CD4-positive, alpha-beta T cell (primary cell): Measurements from ENCODE around the gene KCND2. TPM values are rescaled to one million over a fixed set of nuclear protein-coding genes. Genes with fewer than 3 reads are reported as not detected.

Experiments
- ATAC-seq: fragments of 200-7000 bp; cut with Tn5 transposase; one replicate; pipeline ENCODE4 v1.10.0; 2022; ENCODE audit warnings: mild to moderate bottlenecking; ENCODE audit not compliant: poor library complexity
- CTCF ChIA-PET: fragments of 350-600 bp; sonication (Branson Sonifier 250); formaldehyde crosslinking; loops from one replicate; lab custom pipeline; 2021; ENCODE audit warnings: antibody characterized with exemption, inconsistent platforms; lab: Charles Lee
- POLR2A ChIA-PET: fragments of 350-600 bp; sonication (Branson Sonifier 250); formaldehyde crosslinking; loops from one replicate; lab custom pipeline; 2021; ENCODE audit warnings: antibody characterized with exemption, inconsistent platforms; lab: Charles Lee
- DNase-seq, 14 experiments: peaks; one replicate each; pipeline ENCODE4 v3.0.0-alpha.2; 2013 to 2020; ENCODE audit warnings: mixed read lengths in 2 of 14
- H3K27ac ChIP-seq, 2 donors: one replicate each; pipeline versions ENCODE4 v1.5.1 to v1.7.0; 2013; ENCODE audit warnings: low read length in 2 of 2, low read depth in 1 of 2, mild to moderate bottlenecking in 1 of 2
- H3K27me3 ChIP-seq, 2 experiments: 1 replicate in 1 of 2; 2 replicates in 1 of 2; pipeline versions ENCODE4 v1.6.1 to v1.7.0; 2013; ENCODE audit warnings: low read length in 2 of 2, control low read depth in 1 of 2, mild to moderate bottlenecking in 1 of 2, moderate library complexity in 1 of 2; ENCODE audit not compliant: insufficient read depth in 2 of 2, control insufficient read depth in 1 of 2
- H3K36me3 ChIP-seq: one replicate; pipeline ENCODE4 v1.6.1; 2013; ENCODE audit warnings: low read length, control low read depth; ENCODE audit not compliant: insufficient read depth
- H3K4me1 ChIP-seq: one replicate; pipeline ENCODE4 v1.6.1; 2013; ENCODE audit warnings: low read length, control low read depth; ENCODE audit not compliant: insufficient read depth
- H3K4me3 ChIP-seq: one replicate; pipeline ENCODE4 v1.5.1; 2013; ENCODE audit warnings: mild to moderate bottlenecking, low read length, moderate library complexity
- H3K9me3 ChIP-seq, 2 experiments: 1 replicate in 1 of 2; 2 replicates in 1 of 2; pipeline versions ENCODE4 v1.6.1 to v1.7.0; 2013; ENCODE audit warnings: low read length in 2 of 2, mild to moderate bottlenecking in 2 of 2, control low read depth in 1 of 2, moderate library complexity in 1 of 2; ENCODE audit not compliant: control insufficient read depth in 1 of 2, insufficient read depth in 1 of 2
- H3K27ac Mint-ChIP-seq: one replicate; pipeline ENCODE4 v1.8.0; 2020; ENCODE audit warnings: mixed read lengths
- H3K27me3 Mint-ChIP-seq: one replicate; pipeline ENCODE4 v1.8.0; 2021; ENCODE audit warnings: mixed read lengths
- H3K36me3 Mint-ChIP-seq: one replicate; pipeline ENCODE4 v1.8.0; 2021; ENCODE audit warnings: low read depth, mixed read lengths
- H3K4me1 Mint-ChIP-seq: one replicate; pipeline ENCODE4 v1.8.0; 2021; ENCODE audit warnings: low read depth, mixed read lengths
- H3K4me3 Mint-ChIP-seq: one replicate; pipeline ENCODE4 v1.8.0; 2020; ENCODE audit warnings: mild to moderate bottlenecking, mixed read lengths
- H3K9me3 Mint-ChIP-seq: one replicate; pipeline ENCODE4 v1.8.0; 2020; ENCODE audit warnings: mixed read lengths
- intact Hi-C, 2 experiments: fragments of 100-400 bp; cut with DNase I in 1 of 2; cut with micrococcal nuclease in 1 of 2; formaldehyde crosslinking; loops; one replicate each; pipeline versions ENCODE4 v1.15.1 to v1.9.0; 2023 to 2025; cut with DNase I, micrococcal nuclease
- total RNA-seq, 174 experiments: library from RNA in 2 of 174; stranded (reverse) in 2 of 174; gene quantifications; one replicate each; pipeline ENCODE4 v1.2.3 and lab custom pipeline; 2021 to 2026
- TF ChIP-seq, protein P1 (sequence below): fragments of 200-600 bp; IDR thresholded peaks from one replicate; pipeline ENCODE4 v1.8.0; 2022; ENCODE audit warnings: antibody characterized with exemption, mild to moderate bottlenecking

KCND2 gene
- total RNA-seq, 2 experiments from 2014 or later, result not detected

GRCh38 chr7:120480472-120480871 is 207.5 kb downstream of the KCND2 start:
- H3K36me3 ChIP-seq, result no peaks in the 10 kb centered on the region
- H3K4me1 Mint-ChIP-seq, result no peaks in the 10 kb centered on the region
- no peak overlapping the region for H3K27ac Mint-ChIP-seq
- TF ChIP-seq, protein P1, sequence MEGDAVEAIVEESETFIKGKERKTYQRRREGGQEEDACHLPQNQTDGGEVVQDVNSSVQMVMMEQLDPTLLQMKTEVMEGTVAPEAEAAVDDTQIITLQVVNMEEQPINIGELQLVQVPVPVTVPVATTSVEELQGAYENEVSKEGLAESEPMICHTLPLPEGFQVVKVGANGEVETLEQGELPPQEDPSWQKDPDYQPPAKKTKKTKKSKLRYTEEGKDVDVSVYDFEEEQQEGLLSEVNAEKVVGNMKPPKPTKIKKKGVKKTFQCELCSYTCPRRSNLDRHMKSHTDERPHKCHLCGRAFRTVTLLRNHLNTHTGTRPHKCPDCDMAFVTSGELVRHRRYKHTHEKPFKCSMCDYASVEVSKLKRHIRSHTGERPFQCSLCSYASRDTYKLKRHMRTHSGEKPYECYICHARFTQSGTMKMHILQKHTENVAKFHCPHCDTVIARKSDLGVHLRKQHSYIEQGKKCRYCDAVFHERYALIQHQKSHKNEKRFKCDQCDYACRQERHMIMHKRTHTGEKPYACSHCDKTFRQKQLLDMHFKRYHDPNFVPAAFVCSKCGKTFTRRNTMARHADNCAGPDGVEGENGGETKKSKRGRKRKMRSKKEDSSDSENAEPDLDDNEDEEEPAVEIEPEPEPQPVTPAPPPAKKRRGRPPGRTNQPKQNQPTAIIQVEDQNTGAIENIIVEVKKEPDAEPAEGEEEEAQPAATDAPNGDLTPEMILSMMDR, result no peak
- CTCF ChIA-PET, result no interaction called here
- no peak overlapping the region for H3K4me3 Mint-ChIP-seq
- DNase-seq (no peak), ATAC-seq (no peak)
- POLR2A ChIA-PET, result no interaction called here
- intact Hi-C loops, result no loop called here
- no peaks in the 10 kb centered on the region for H3K36me3 Mint-ChIP-seq
- no peaks in the 10 kb centered on the region for H3K4me1 ChIP-seq
- no peaks in the 10 kb centered on the region for H3K27me3 Mint-ChIP-seq
- peaks cover 0 to 3% of the 10 kb centered on the region in 2 experiments for H3K9me3 ChIP-seq
- H3K9me3 Mint-ChIP-seq, result no peaks in the 10 kb centered on the region
- H3K27ac ChIP-seq, result no peak overlapping the region
- no peaks in the 10 kb centered on the region for H3K27me3 ChIP-seq
- no peak overlapping the region for H3K4me3 ChIP-seq

- no peak overlapping the region for H3K4me3 Mint-ChIP-seq
- no peaks in the 10 kb centered on the region for H3K4me1 Mint-ChIP-seq
- no peak overlapping the region for H3K4me3 ChIP-seq
- H3K27me3 Mint-ChIP-seq, result no peaks in the 10 kb centered on the region
- TF ChIP-seq, protein P1, result no peak
- ChIA-PET CTCF (no interaction called here), POLR2A (no interaction called here)
- H3K4me1 ChIP-seq, result no peaks in the 10 kb centered on the region
- no peak overlapping the region for H3K27ac ChIP-seq
- H3K9me3 Mint-ChIP-seq, result no peaks in the 10 kb centered on the region
- no peak for ATAC-seq
- H3K36me3 ChIP-seq, result no peaks in the 10 kb centered on the region
- no peaks in the 10 kb centered on the region for H3K36me3 Mint-ChIP-seq
- intact Hi-C loops, result no loop called here
- DNase-seq, result no peak
- no peaks in the 10 kb centered on the region for H3K27me3 ChIP-seq
- peaks cover 0 to 3% of the 10 kb centered on the region in 2 experiments for H3K9me3 ChIP-seq
- H3K27ac Mint-ChIP-seq, result no peak overlapping the region
Observed at GRCh38 chr7:120480930-120481329, 208.0 kb downstream of the KCND2 start.

DNA sequence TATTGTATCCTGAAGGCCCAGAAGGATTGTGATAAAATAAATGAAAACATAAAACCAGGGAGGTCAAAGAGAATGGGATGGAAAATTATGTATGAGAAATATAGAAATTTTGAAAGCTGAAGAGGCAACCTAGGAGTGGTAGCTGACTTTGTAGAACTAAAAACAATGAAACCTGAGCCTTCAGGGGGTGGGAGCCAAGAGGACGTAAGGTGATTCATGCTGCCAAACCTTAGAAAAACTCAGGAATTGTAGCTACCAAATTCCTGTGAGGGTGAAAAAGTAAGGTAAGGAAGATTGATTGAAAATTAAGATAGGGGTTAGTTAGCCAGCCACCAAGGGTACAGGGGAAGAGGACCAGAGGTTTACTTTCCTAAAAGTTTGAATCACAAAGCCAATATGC is 213.2 kb downstream of the KCND2 start:
- Mint-ChIP-seq H3K4me3 (no peak overlapping the region), H3K36me3 (no peaks in the 10 kb centered on the region), H3K4me1 (no peaks in the 10 kb centered on the region), H3K9me3 (no peaks in the 10 kb centered on the region), H3K27me3 (no peaks in the 10 kb centered on the region), H3K27ac (no peak overlapping the region)
- TF ChIP-seq, protein P1, result no peak
- H3K27me3 ChIP-seq, result no peaks in the 10 kb centered on the region
- POLR2A ChIA-PET, result no interaction called here
- no peaks in the 10 kb centered on the region for H3K9me3 ChIP-seq
- no peak overlapping the region for H3K27ac ChIP-seq
- H3K36me3 ChIP-seq, result no peaks in the 10 kb centered on the region
- CTCF ChIA-PET, result no interaction called here
- ATAC-seq (no peak), DNase-seq (no peak)
- no peaks in the 10 kb centered on the region for H3K4me1 ChIP-seq
- intact Hi-C loops, result no loop called here
- no peak overlapping the region for H3K4me3 ChIP-seq
